ENCODE measurements around the gene DISC1. TPM values are rescaled to one million over a fixed set of nuclear protein-coding genes. Genes with fewer than 3 reads are reported as not detected.

The DISC1 gene
- total and polyA plus RNA-seq, 2 experiments from 2014 or later = 2.1 to 6.5 TPM

GRCh38 chr1:232034556-232034955 lies 408.0 kb downstream of the DISC1 start:
- no peaks in the 10 kb centered on the region; the same call in 1 of the 2 replicates for H3K36me3 ChIP-seq (ENCODE audit: insufficient read depth)
- ATAC-seq (no peak), DNase-seq (ENCODE audit: low spot score) (no peak)
- no peaks in the 10 kb centered on the region for H3K79me2 ChIP-seq (replicated peaks; ENCODE audit: insufficient read depth)
- no peaks in the 10 kb centered on the region for H4K20me1 ChIP-seq (replicated peaks; ENCODE audit: insufficient read depth)
- H3K27ac ChIP-seq (ENCODE audit: low read depth) = no peak overlapping the region
- TF ChIP-seq ZNF331 (CRISPR knock-in tag; IDR thresholded peaks at IDR 0.05; ENCODE audit: low read depth) = no peak
- TF ChIP-seq JUNB (IDR thresholded peaks at IDR 0.05; ENCODE audit: unreplicated experiment) = no peak
- no peak overlapping the region for H3K4me2 ChIP-seq
- Mint-ChIP-seq H3K27me3 (ENCODE audit: insufficient read depth, low read depth, poor library complexity) (no peaks in the 10 kb centered on the region), H3K36me3 (ENCODE audit: low read depth) (no peaks in the 10 kb centered on the region), H3K9me3 (peaks cover 4% of the 10 kb centered on the region; the same call in 2 of the 3 replicates), H3K4me1 (peaks cover 12% of the 10 kb centered on the region), H3K4me3 (no peak overlapping the region), H3K27ac (no peak overlapping the region)
- peaks cover 6% of the 10 kb centered on the region; the same call in 1 of the 2 replicates for H3F3A ChIP-seq (replicated peaks; ENCODE audit: low read depth)
- no peaks in the 10 kb centered on the region for H3K27me3 ChIP-seq (ENCODE audit: insufficient read depth)
- H2AFZ ChIP-seq = no peak overlapping the region
- no peak overlapping the region for H3K4me3 ChIP-seq
- peaks cover 7% of the 10 kb centered on the region; the same call in 1 of the 2 replicates for H3K4me1 ChIP-seq (ENCODE audit: insufficient read depth)
- H3K9me2 ChIP-seq (ENCODE audit: insufficient read depth) = peaks cover 7% of the 10 kb centered on the region; the same call in 1 of the 2 replicates

DNA sequence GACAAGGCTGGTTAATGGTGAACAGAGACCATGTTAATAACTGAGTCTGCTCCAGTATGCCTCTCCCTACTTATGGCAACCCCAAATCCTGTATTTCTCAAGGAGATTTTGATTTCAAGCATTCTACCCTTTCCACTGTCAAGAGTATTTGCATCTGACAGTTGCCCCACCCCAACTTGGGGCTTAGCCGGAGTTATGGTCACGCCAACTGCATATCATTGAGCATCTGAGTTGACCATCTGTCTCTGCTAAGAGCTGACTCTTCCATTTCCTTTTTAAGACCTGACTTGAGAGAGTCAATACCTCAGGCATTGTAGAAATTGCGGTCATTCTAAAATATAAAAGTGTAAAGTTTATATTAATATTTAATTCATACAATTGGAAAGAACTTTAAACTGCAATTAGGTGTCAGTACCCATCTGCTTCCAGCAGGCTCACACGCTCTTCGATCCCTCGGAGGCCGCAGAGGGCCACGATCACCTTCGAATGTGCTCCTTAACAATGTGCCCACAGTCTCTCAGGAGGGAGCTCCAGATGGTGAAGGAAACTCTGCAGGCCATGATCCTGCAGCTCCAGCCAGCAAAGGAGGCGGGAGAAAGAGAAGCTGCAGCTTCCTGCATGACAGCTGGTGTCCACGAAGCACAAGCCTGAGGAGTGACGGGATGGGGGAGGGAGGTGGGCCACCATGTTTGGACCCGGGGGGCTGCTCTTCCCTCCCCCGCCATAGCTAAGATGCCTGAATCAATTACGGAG lies 409.8 kb downstream of the DISC1 start:
- Mint-ChIP-seq H3K36me3 (ENCODE audit: low read depth) (no peaks in the 10 kb centered on the region), H3K27ac (no peak overlapping the region), H3K27me3 (ENCODE audit: insufficient read depth, low read depth, poor library complexity) (no peaks in the 10 kb centered on the region), H3K4me1 (peaks cover 12% of the 10 kb centered on the region), H3K9me3 (peaks cover 4% of the 10 kb centered on the region; the same call in 2 of the 3 replicates), H3K4me3 (no peak overlapping the region)
- Histone ChIP-seq H3K27me3 (ENCODE audit: insufficient read depth) (no peaks in the 10 kb centered on the region), H3F3A (replicated peaks; ENCODE audit: low read depth) (peaks cover 6% of the 10 kb centered on the region; the same call in 1 of the 2 replicates), H3K36me3 (ENCODE audit: insufficient read depth) (no peaks in the 10 kb centered on the region; the same call in 1 of the 2 replicates), H3K79me2 (replicated peaks; ENCODE audit: insufficient read depth) (no peaks in the 10 kb centered on the region), H3K9me2 (ENCODE audit: insufficient read depth) (0 out of 2 replicates have a peak, but pooled peaks cover 4% of the 10 kb centered on the region), H3K27ac (ENCODE audit: low read depth) (no peak overlapping the region), H3K4me3 (no peak overlapping the region), H4K20me1 (replicated peaks; ENCODE audit: insufficient read depth) (no peaks in the 10 kb centered on the region), H2AFZ (no peak overlapping the region), H3K4me1 (ENCODE audit: insufficient read depth) (peaks cover 7% of the 10 kb centered on the region; the same call in 1 of the 2 replicates), H3K4me2 (no peak overlapping the region)
- no peak for TF ChIP-seq EZH2phosphoT487 (IDR thresholded peaks at IDR 0.05; ENCODE audit: unreplicated experiment)
- TF ChIP-seq, protein P1, sequence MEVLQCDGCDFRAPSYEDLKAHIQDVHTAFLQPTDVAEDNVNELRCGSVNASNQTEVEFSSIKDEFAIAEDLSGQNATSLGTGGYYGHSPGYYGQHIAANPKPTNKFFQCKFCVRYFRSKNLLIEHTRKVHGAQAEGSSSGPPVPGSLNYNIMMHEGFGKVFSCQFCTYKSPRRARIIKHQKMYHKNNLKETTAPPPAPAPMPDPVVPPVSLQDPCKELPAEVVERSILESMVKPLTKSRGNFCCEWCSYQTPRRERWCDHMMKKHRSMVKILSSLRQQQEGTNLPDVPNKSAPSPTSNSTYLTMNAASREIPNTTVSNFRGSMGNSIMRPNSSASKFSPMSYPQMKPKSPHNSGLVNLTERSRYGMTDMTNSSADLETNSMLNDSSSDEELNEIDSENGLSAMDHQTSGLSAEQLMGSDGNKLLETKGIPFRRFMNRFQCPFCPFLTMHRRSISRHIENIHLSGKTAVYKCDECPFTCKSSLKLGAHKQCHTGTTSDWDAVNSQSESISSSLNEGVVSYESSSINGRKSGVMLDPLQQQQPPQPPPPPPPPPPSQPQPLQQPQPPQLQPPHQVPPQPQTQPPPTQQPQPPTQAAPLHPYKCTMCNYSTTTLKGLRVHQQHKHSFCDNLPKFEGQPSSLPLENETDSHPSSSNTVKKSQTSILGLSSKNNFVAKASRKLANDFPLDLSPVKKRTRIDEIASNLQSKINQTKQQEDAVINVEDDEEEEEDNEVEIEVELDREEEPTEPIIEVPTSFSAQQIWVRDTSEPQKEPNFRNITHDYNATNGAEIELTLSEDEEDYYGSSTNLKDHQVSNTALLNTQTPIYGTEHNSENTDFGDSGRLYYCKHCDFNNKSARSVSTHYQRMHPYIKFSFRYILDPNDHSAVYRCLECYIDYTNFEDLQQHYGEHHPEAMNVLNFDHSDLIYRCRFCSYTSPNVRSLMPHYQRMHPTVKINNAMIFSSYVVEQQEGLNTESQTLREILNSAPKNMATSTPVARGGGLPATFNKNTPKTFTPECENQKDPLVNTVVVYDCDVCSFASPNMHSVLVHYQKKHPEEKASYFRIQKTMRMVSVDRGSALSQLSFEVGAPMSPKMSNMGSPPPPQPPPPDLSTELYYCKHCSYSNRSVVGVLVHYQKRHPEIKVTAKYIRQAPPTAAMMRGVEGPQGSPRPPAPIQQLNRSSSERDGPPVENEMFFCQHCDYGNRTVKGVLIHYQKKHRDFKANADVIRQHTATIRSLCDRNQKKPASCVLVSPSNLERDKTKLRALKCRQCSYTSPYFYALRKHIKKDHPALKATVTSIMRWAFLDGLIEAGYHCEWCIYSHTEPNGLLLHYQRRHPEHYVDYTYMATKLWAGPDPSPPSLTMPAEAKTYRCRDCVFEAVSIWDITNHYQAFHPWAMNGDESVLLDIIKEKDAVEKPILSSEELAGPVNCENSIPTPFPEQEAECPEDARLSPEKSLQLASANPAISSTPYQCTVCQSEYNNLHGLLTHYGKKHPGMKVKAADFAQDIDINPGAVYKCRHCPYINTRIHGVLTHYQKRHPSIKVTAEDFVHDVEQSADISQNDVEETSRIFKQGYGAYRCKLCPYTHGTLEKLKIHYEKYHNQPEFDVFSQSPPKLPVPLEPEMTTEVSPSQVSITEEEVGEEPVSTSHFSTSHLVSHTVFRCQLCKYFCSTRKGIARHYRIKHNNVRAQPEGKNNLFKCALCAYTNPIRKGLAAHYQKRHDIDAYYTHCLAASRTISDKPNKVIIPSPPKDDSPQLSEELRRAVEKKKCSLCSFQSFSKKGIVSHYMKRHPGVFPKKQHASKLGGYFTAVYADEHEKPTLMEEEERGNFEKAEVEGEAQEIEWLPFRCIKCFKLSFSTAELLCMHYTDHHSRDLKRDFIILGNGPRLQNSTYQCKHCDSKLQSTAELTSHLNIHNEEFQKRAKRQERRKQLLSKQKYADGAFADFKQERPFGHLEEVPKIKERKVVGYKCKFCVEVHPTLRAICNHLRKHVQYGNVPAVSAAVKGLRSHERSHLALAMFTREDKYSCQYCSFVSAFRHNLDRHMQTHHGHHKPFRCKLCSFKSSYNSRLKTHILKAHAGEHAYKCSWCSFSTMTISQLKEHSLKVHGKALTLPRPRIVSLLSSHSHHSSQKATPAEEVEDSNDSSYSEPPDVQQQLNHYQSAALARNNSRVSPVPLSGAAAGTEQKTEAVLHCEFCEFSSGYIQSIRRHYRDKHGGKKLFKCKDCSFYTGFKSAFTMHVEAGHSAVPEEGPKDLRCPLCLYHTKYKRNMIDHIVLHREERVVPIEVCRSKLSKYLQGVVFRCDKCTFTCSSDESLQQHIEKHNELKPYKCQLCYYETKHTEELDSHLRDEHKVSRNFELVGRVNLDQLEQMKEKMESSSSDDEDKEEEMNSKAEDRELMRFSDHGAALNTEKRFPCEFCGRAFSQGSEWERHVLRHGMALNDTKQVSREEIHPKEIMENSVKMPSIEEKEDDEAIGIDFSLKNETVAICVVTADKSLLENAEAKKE (CRISPR knock-in tag; IDR thresholded peaks at IDR 0.05) = 0 out of 2 replicates have a peak, but pooled peaks have one; percentile 14
- ATAC-seq (peak; percentile 76), DNase-seq (ENCODE audit: low spot score) (peak; percentile 44)
